GM23338 (cell line): ENCODE measurements around the gene GPR78.

Source experiments
- NANOG ChIP-seq: IDR thresholded peaks from 2 replicates; pipeline ENCODE4 v1.6.1; 2016; ENCODE audit warnings: antibody characterized with exemption, borderline replicate concordance
- POLR2AphosphoS5 ChIP-seq: IDR thresholded peaks from 2 replicates; pipeline ENCODE4 v1.6.1; 2016; ENCODE audit warnings: antibody characterized with exemption, low read depth
- TF ChIP-seq, protein P1 (sequence below), 2 experiments: fragments of 200-600 bp in 1 of 2; sonication (generic) in 1 of 2; conservative IDR thresholded peaks; 2 replicates each; pipeline versions ENCODE4 v1.5.1 to v1.6.1; 2016 to 2017; ENCODE audit warnings: antibody characterized with exemption in 2 of 2, low read depth in 2 of 2, mild to moderate bottlenecking in 2 of 2, moderate library complexity in 1 of 2

- TF ChIP-seq POLR2AphosphoS5 (no peak), NANOG (no peak)
- TF ChIP-seq, protein P1, sequence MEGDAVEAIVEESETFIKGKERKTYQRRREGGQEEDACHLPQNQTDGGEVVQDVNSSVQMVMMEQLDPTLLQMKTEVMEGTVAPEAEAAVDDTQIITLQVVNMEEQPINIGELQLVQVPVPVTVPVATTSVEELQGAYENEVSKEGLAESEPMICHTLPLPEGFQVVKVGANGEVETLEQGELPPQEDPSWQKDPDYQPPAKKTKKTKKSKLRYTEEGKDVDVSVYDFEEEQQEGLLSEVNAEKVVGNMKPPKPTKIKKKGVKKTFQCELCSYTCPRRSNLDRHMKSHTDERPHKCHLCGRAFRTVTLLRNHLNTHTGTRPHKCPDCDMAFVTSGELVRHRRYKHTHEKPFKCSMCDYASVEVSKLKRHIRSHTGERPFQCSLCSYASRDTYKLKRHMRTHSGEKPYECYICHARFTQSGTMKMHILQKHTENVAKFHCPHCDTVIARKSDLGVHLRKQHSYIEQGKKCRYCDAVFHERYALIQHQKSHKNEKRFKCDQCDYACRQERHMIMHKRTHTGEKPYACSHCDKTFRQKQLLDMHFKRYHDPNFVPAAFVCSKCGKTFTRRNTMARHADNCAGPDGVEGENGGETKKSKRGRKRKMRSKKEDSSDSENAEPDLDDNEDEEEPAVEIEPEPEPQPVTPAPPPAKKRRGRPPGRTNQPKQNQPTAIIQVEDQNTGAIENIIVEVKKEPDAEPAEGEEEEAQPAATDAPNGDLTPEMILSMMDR (conservative IDR thresholded peaks at IDR 0.05; ENCODE audit: low read depth in 2 of 2), result no peak
These were observed 1.8 kb downstream of the GPR78 start for GRCh38 chr4:8582016-8582415.
